ENCODE data around the gene PLG.
"Not testable (repeated sequence)": the region's sequence is repeated elsewhere in the genome, so short reads cannot be mapped to it uniquely, and the experiment has no call there.

The PLG gene

DNA sequence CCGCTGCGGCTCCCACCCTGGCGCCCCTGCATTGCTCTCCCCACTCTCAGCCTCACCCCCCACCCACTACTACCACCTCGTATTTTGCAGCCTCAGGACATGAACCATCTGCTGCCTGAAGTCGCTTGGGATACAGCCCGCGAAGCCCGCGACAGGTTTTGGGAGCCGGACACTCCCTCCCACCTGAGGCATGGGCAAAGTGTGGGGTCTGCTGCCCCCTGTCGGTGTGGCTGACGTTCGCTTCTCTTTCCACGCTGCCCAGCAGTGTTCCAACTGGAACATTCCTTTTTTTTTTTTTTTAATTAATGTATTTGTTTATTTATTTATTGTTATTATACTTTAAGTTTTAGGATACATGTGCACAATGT is 22.7 kb upstream of the PLG start:
- no peak overlapping the region for H3K4me3 ChIP-seq (ENCODE audit: low read depth, low read length)
- TF ChIP-seq, protein P1, sequence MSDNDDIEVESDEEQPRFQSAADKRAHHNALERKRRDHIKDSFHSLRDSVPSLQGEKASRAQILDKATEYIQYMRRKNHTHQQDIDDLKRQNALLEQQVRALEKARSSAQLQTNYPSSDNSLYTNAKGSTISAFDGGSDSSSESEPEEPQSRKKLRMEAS (IDR thresholded peaks at IDR 0.05; ENCODE audit: low read depth, low read length) = no peak
- TF ChIP-seq, protein P2, sequence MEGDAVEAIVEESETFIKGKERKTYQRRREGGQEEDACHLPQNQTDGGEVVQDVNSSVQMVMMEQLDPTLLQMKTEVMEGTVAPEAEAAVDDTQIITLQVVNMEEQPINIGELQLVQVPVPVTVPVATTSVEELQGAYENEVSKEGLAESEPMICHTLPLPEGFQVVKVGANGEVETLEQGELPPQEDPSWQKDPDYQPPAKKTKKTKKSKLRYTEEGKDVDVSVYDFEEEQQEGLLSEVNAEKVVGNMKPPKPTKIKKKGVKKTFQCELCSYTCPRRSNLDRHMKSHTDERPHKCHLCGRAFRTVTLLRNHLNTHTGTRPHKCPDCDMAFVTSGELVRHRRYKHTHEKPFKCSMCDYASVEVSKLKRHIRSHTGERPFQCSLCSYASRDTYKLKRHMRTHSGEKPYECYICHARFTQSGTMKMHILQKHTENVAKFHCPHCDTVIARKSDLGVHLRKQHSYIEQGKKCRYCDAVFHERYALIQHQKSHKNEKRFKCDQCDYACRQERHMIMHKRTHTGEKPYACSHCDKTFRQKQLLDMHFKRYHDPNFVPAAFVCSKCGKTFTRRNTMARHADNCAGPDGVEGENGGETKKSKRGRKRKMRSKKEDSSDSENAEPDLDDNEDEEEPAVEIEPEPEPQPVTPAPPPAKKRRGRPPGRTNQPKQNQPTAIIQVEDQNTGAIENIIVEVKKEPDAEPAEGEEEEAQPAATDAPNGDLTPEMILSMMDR (IDR thresholded peaks at IDR 0.05; ENCODE audit: low read depth, low read length) = no peak
- TF ChIP-seq MYC (IDR thresholded peaks at IDR 0.05; ENCODE audit: low read depth, low read length) (no peak), POLR2A (IDR thresholded peaks at IDR 0.05; ENCODE audit: extremely low read depth, insufficient read length) (no peak)
- DNase-seq (ENCODE audit: low read depth) = no peak

DNA sequence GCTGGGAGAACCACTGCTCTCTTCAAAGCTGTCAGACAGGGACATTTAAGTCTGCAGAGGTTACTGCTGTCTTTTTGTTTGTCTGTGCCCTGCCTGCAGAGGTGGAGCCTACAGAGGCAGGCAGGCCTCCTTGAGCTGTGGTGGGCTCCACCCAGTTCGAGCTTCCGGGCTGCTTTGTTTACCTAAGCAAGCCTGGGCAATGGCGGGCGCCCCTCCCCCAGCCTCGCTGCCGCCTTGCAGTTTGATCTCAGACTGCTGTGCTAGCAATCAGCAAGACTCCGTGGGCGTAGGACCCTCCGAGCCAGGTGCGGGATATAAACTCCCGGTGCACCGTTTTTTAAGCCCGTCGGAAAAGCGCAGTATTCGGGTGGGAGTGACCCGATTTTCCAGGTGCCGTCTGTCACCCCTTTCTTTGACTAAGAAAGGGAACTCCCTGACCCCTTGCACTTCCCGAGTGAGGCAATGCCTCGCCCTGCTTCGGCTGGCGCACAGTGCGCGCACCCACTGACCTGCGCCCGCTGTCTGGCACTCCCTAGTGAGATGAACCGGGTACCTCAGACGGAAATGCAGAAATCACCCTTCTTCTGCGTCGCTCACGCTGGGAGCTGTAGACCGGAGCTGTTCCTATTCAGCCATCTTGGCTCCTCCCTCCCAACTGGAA is 16.8 kb upstream of the PLG start:
- not testable (repeated sequence) for H3K4me3 ChIP-seq (ENCODE audit: low read depth, low read length); DNase-seq (ENCODE audit: low read depth)

DNA sequence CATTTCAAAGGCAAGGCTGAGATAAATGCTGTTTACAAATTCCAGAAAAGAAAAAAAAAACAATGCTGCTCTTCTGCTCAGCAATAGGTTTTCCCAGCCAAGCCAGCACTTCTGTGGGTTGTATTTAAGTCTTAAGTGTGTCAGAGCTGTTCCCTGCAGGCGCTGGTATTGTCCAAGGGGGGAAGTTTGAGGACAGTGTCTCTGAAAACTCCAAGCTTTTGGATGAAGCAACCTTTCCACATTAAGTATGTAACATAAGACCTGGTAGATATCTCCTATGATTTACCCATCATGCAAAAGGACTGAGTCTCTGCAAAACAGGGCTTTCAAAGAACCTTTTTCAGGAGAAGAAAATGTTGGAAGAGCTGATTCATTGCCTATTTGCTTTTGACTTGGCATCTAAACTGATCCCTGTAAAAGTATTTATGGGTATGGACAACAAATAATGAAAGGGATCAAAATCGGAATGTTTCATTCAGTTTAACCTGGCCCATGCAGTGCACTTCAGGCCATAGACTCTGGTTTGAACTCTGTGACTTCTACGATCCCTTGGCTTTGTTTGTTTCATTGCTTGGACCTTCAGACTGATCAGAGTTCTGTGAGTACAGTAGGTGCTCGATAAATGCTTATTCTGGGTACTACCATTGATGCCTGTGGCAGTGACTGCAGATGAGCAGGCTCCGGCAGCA is 16.1 kb upstream of the PLG start:
- TF ChIP-seq, protein P1 (IDR thresholded peaks at IDR 0.05; ENCODE audit: low read depth, low read length) = no peak
- no peak for TF ChIP-seq POLR2A (IDR thresholded peaks at IDR 0.05; ENCODE audit: extremely low read depth, insufficient read length)
- TF ChIP-seq MYC (IDR thresholded peaks at IDR 0.05; ENCODE audit: low read depth, low read length) = no peak
- TF ChIP-seq, protein P2 (IDR thresholded peaks at IDR 0.05; ENCODE audit: low read depth, low read length) = no peak
- DNase-seq (ENCODE audit: low read depth) = no peak
- no peak overlapping the region for H3K4me3 ChIP-seq (ENCODE audit: low read depth, low read length)

DNA sequence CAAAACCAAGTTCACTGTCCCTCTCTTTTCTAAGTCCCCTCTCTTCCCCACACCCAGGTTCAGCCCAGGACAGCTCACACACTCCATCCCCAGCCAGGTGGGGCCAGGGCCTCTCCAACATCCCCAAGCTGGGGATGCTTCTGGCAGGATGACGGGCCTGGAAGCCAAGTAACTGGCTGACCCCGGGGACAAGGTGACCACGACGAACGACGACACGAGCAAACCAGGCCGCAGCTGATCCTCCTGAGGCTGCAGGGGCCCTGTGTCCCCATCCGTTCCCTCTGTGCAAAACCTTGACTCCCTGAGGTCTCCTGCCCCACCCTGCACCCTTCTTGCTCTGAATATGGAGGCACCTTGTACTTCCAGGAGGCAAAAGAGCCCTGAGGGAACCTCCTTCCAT is 11.6 kb upstream of the PLG start:
- H3K4me3 ChIP-seq (ENCODE audit: low read depth, low read length) = no peak overlapping the region
- TF ChIP-seq, protein P1 (IDR thresholded peaks at IDR 0.05; ENCODE audit: low read depth, low read length) = no peak
- TF ChIP-seq, protein P2 (IDR thresholded peaks at IDR 0.05; ENCODE audit: low read depth, low read length) = no peak
- TF ChIP-seq POLR2A (IDR thresholded peaks at IDR 0.05; ENCODE audit: extremely low read depth, insufficient read length) (no peak), MYC (IDR thresholded peaks at IDR 0.05; ENCODE audit: low read depth, low read length) (no peak)
- DNase-seq (ENCODE audit: low read depth) = no peak

DNA sequence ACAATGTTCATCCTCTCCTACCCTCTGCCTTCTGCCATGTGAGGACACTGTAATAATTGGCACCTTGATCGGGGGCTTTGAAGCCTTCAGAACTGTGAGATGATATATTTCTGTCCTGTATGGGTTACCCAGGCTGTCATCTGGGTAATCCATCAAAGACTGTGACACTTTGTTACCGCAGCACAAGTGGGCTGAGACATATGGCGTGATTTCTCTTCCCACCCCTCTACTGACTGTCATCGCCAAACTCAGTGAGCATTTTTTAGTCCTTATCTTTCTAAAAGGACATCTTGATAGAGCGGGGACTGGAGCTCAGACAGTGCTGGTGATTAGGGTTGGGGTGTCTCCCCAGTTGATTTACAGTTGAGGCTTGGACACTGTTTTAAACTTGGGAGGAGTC is 10.4 kb upstream of the PLG start:
- no peak overlapping the region for H3K4me3 ChIP-seq (ENCODE audit: low read depth, low read length)
- DNase-seq (ENCODE audit: low read depth) = no peak
- TF ChIP-seq, protein P2 (IDR thresholded peaks at IDR 0.05; ENCODE audit: low read depth, low read length) = no peak
- TF ChIP-seq POLR2A (IDR thresholded peaks at IDR 0.05; ENCODE audit: extremely low read depth, insufficient read length) (no peak), MYC (IDR thresholded peaks at IDR 0.05; ENCODE audit: low read depth, low read length) (no peak)
- TF ChIP-seq, protein P1 (IDR thresholded peaks at IDR 0.05; ENCODE audit: low read depth, low read length) = no peak

DNA sequence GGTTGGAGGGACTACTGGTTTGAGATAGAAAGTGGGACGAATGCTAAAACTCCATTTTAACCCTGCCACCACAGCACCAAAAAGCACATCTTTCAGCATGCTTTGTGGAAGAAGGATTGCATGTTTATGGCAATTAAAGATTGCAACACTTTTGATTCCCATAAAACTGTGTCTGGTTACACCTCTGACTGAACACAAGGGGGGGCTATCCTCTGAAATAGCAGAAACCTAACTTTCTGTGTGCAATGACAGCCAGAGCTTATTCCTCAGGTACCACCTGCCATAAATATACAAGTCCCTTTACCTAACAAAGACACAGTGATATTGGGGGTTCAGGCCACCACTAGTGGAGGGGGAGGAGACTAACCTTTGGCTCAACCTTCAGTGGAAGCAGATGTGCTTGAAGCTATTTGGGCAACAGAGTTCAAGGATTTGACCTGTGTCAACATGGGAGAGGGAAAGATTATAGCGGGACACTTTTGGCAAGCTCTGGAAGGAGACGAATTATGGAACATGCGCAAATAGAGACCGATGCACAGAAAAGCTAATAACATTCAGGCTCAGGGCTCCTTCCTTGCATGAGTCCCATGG is 9.6 kb upstream of the PLG start:
- peak; percentile 23 for DNase-seq (ENCODE audit: low read depth)
- TF ChIP-seq, protein P1 (IDR thresholded peaks at IDR 0.05; ENCODE audit: low read depth, low read length) = no peak
- TF ChIP-seq, protein P2 (IDR thresholded peaks at IDR 0.05; ENCODE audit: low read depth, low read length) = peak; percentile 25
- H3K4me3 ChIP-seq (ENCODE audit: low read depth, low read length) = no peak overlapping the region

DNA sequence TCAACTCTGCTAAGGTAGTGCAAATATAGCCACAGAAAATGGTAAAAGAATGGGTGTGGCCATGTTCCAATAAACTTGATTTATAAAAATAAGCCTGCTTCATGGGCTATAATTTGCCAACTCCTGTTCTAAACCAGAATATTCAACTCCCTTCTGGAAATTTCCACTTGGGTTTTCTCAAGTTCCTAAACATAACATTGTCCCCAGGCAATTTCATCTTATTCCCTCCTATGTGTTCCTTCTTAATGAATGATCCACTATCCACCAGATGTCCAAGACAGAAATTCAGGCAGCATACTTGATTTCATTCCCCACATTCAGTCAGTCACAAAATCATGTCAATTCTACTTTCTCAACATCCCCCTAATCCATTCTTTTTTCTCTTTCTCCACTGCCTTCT is 7.0 kb upstream of the PLG start:
- not testable (repeated sequence) for DNase-seq (ENCODE audit: low read depth); H3K4me3 ChIP-seq (ENCODE audit: low read depth, low read length)

DNA sequence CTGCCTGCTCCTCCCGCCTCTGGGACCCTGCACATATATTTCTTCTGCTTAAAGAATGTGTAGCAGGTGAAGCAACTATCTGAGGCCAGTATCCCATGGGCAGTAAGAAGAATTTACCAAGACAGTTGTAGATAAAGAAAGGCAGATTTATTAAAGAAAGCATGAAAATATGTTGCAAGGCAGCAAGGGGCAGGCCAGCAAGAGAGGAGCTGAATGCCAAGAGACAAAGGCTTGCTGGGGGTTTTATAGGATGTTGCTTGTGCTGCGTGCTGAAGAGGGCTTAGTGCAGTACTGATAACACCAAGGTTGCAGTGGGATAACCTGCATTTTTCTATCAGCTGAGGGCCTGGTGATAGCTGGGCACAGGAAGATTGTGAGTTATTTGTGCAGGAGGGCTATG is 6.4 kb upstream of the PLG start:
- DNase-seq (ENCODE audit: low read depth); H3K4me3 ChIP-seq (ENCODE audit: low read depth, low read length): not testable (repeated sequence)

DNA sequence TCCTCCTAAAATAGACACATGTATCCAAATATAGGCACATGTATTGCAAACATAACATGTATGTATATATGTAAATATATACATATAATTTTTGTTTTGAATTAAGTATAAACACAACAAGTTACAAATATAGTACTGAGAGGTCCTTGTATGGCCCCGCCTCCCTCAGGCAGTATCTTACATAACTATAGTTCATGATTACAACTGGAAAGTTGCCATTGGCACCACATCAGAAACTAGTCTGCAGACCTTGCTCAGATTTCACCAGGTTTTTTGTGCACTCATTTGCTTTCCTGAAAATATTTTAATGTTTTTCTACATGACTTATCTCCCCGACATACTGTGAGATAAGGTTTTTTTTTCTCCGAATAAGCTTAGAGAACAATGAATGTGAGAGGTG is 5.2 kb upstream of the PLG start:
- H3K4me3 ChIP-seq (ENCODE audit: low read depth, low read length); DNase-seq (ENCODE audit: low read depth): not testable (repeated sequence)
